Ectodermal cell (in vitro differentiated cells): Measurements from ENCODE around the gene AATF.

Experiments used
- H3K27ac ChIP-seq: 2 replicates; pipeline ENCODE4 v1.7.0; 2013; ENCODE audit warnings: mild to moderate bottlenecking, low read depth, low read length; ENCODE audit not compliant: insufficient read depth, poor library complexity, severe bottlenecking
- H3K27me3 ChIP-seq: 2 replicates; pipeline ENCODE4 v1.7.0; 2013; ENCODE audit warnings: mild to moderate bottlenecking, low read length; ENCODE audit not compliant: insufficient read depth, control insufficient read depth, poor library complexity, severe bottlenecking
- H3K36me3 ChIP-seq: one replicate; pipeline ENCODE4 v1.7.0; 2013; ENCODE audit warnings: low read length; ENCODE audit not compliant: control insufficient read depth, insufficient read depth
- H3K4me1 ChIP-seq: one replicate; pipeline ENCODE4 v1.7.0; 2013; ENCODE audit warnings: low read length; ENCODE audit not compliant: control insufficient read depth, insufficient read depth
- H3K4me3 ChIP-seq: 2 replicates; pipeline ENCODE4 v1.7.0; 2013; ENCODE audit warnings: low read depth, low read length, control low read depth; ENCODE audit not compliant: insufficient read depth
- H3K9me3 ChIP-seq: 2 replicates; pipeline ENCODE4 v1.7.0; 2013; ENCODE audit warnings: mild to moderate bottlenecking, low read length, moderate library complexity; ENCODE audit not compliant: control insufficient read depth
- WGBS, 2 experiments: methylation state at CpG; one replicate each; pipeline ENCODE4 v1.1.7; 2013; ENCODE audit warnings: missing lambda C conversion rate in 2 of 2; 5-methylcytosine and 5-hydroxymethylcytosine counted together

The AATF gene

GRCh38 chr17:36930583-36930900 is 18.2 kb upstream of the AATF start:
- Histone ChIP-seq H3K4me1 (peaks cover 42% of the 10 kb centered on the region), H3K4me3 (no peak overlapping the region), H3K27ac (no peak overlapping the region), H3K27me3 (peaks cover 100% of the 10 kb centered on the region), H3K36me3 (no peaks in the 10 kb centered on the region), H3K9me3 (no peaks in the 10 kb centered on the region)
- WGBS, 2 experiments, result 68 to 88% methylated on average over 1 of the region's 1 CpG

- Histone ChIP-seq H3K9me3 (no peaks in the 10 kb centered on the region), H3K36me3 (no peaks in the 10 kb centered on the region), H3K4me1 (peaks cover 45% of the 10 kb centered on the region), H3K27ac (no peak overlapping the region), H3K27me3 (peaks cover 100% of the 10 kb centered on the region), H3K4me3 (no peak overlapping the region)
- WGBS, 2 experiments, result 49 to 52% methylated on average over 7 of the region's 7 CpGs
These were observed 17.6 kb upstream of the AATF start for GRCh38 chr17:36931096-36931696.

- Histone ChIP-seq H3K4me3 (no peak overlapping the region), H3K9me3 (no peaks in the 10 kb centered on the region), H3K4me1 (peaks cover 42% of the 10 kb centered on the region), H3K36me3 (no peaks in the 10 kb centered on the region), H3K27ac (no peak overlapping the region), H3K27me3 (peaks cover 100% of the 10 kb centered on the region)
- 8 to 15% methylated on average over 30 of the region's 30 CpGs for WGBS, 2 experiments
These were observed 16.9 kb upstream of the AATF start for GRCh38 chr17:36931697-36932382.

- Histone ChIP-seq H3K27ac (no peak overlapping the region), H3K36me3 (no peaks in the 10 kb centered on the region), H3K4me3 (no peak overlapping the region), H3K27me3 (peaks cover 100% of the 10 kb centered on the region), H3K9me3 (no peaks in the 10 kb centered on the region), H3K4me1 (peaks cover 46% of the 10 kb centered on the region)
- WGBS, 2 experiments, result 4 to 6% methylated on average over 11 to 14 of the region's 16 CpGs
These were observed 16.4 kb upstream of the AATF start for GRCh38 chr17:36932383-36932693.

GRCh38 chr17:36932694-36933511 is 15.9 kb upstream of the AATF start:
- Histone ChIP-seq H3K36me3 (no peaks in the 10 kb centered on the region), H3K4me1 (peaks cover 51% of the 10 kb centered on the region), H3K27ac (no peak overlapping the region), H3K9me3 (no peaks in the 10 kb centered on the region), H3K27me3 (peaks cover 100% of the 10 kb centered on the region), H3K4me3 (no peak overlapping the region)
- WGBS, 2 experiments, result 4 to 5% methylated on average over 40 of the region's 40 CpGs

GRCh38 chr17:36933512-36934143 is 15.1 kb upstream of the AATF start:
- WGBS, 2 experiments, result 4% methylated on average over 23 of the region's 23 CpGs
- peaks cover 44% of the 10 kb centered on the region for H3K4me1 ChIP-seq
- no peak overlapping the region for H3K27ac ChIP-seq
- H3K4me3 ChIP-seq, result no peak overlapping the region
- H3K27me3 ChIP-seq, result peaks cover 100% of the 10 kb centered on the region
- H3K36me3 ChIP-seq, result no peaks in the 10 kb centered on the region
- H3K9me3 ChIP-seq, result no peaks in the 10 kb centered on the region

- H3K27ac ChIP-seq, result no peak overlapping the region
- no peaks in the 10 kb centered on the region for H3K9me3 ChIP-seq
- 1% methylated on average over 26 of the region's 26 CpGs for WGBS, 2 experiments
- no peaks in the 10 kb centered on the region for H3K36me3 ChIP-seq
- H3K27me3 ChIP-seq, result peaks cover 100% of the 10 kb centered on the region
- peaks cover 44% of the 10 kb centered on the region for H3K4me1 ChIP-seq
- H3K4me3 ChIP-seq, result peak overlapping the region; percentile 0
These were observed 14.5 kb upstream of the AATF start for GRCh38 chr17:36934144-36934691.

- Histone ChIP-seq H3K27me3 (peaks cover 100% of the 10 kb centered on the region), H3K36me3 (no peaks in the 10 kb centered on the region), H3K27ac (no peak overlapping the region), H3K9me3 (no peaks in the 10 kb centered on the region), H3K4me3 (peak overlapping the region; percentile 0), H3K4me1 (peaks cover 49% of the 10 kb centered on the region)
- WGBS, 2 experiments, result 1% methylated on average over 79 of the region's 79 CpGs
These were observed 13.8 kb upstream of the AATF start for GRCh38 chr17:36934692-36935630.

- Histone ChIP-seq H3K4me1 (peaks cover 49% of the 10 kb centered on the region), H3K27ac (no peak overlapping the region), H3K4me3 (peak overlapping the region; percentile 20), H3K36me3 (no peaks in the 10 kb centered on the region), H3K9me3 (no peaks in the 10 kb centered on the region), H3K27me3 (peaks cover 100% of the 10 kb centered on the region)
- 0 to 1% methylated on average over 49 of the region's 49 CpGs for WGBS, 2 experiments
These were observed 12.9 kb upstream of the AATF start for GRCh38 chr17:36935671-36936454.
